GM19328 (cell line): ENCODE data around the gene BCAS1.

Source experiments
- ATAC-seq: cut with Tn5 transposase; IDR thresholded peaks from one replicate; pipeline ENCODE4 v1.9.1; 2021; ENCODE audit warnings: mild to moderate bottlenecking, moderate library complexity; ENCODE audit not compliant: unreplicated experiment

Gene BCAS1

DNA sequence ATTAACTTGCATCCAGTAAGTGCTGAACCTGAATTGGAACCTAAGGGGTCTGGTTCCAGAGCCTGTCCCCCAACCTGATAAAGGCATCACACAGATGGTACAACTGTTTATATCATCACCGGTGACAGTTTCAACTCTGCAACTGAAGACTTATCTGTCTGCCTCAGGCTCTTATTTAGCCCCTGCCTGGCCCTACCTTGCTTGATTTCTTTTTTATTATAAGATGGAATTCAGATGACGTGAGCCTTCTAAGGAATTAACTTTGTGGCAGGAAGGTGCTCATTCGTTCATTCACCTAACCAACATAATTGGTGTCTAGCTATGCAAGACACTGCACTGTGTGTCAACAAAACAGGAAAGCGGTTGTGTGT, 175.0 kb downstream of the BCAS1 start:
- ATAC-seq = no peak

DNA sequence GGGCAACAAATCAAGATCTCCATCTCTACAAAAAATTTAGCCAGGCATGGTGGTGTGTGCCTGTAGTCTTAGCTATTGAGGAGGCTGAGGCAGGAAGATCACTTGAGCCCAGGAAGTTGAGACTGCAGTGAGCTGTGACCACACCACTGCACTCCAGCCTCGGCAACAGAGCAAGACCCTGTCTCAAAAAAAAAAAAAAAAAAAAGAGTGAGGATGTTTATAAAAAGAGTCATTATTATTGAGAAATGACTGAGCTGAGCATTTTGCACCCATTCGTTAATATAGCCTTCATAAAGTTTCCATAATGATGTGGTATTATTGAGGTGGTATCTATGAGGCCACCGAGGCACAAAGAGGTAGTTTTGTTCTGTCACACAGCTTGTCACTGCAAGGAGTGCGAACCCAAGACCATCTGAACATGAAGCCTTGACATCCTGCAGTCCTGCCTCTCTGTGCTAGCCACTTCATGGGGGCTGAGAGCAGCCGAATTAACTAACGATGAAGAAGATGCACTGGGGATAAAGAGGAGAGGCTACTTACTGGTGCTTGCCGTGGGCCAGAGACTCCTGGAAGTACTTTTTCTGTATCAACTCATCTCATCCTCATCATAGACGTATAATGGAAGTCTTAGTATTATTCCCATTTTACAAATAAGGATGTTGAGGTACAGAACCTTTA, 175.5 kb downstream of the BCAS1 start:
- ATAC-seq = no peak
